PC-3 (cell line): Measurements from ENCODE around the gene KIT. TPM values are rescaled to one million over a fixed set of nuclear protein-coding genes. Genes with fewer than 3 reads are reported as not detected.

Experiments
- ATAC-seq: fragments of 200-7000 bp; cut with Tn5 transposase; 2 replicates; pipeline ENCODE4 v1.9.1; 2020; ENCODE audit warnings: mild to moderate bottlenecking, moderate library complexity
- BruUV-seq: library from RNA; stranded (reverse); fragments of 400-500 nt; replicated peaks from 2 replicates; lab custom pipeline; 2021; lab: Mats Ljungman, UMichigan
- CTCF ChIA-PET: fragments of 300-600 bp; sonication (Branson Sonifier 250); formaldehyde crosslinking; loops from one replicate; lab custom pipeline; 2022; ENCODE audit warnings: antibody characterized with exemption; lab: Charles Lee
- POLR2A ChIA-PET: fragments of 300-600 bp; sonication (Branson Sonifier 250); formaldehyde crosslinking; loops from one replicate; lab custom pipeline; 2022; ENCODE audit warnings: antibody characterized with exemption; ENCODE audit not compliant: unreplicated experiment; lab: Charles Lee
- DNase-seq: peaks from one replicate; pipeline ENCODE4 v3.0.0-alpha.2; 2015
- H2AFZ ChIP-seq: fragments of 300-600 bp; sonication (generic); 2 replicates; pipeline ENCODE4 v1.6.0; 2016; ENCODE audit warnings: antibody characterized with exemption, low read length
- H3F3A ChIP-seq: fragments of 300-600 bp; sonication (generic); one replicate; pipeline ENCODE4 v1.6.0; 2017; ENCODE audit warnings: antibody characterized with exemption, low read length, control low read depth, mild to moderate bottlenecking; ENCODE audit not compliant: unreplicated experiment
- H3K27ac ChIP-seq: fragments of 300-600 bp; sonication (generic); 2 replicates; pipeline ENCODE4 v1.5.1; 2016; ENCODE audit warnings: mild to moderate bottlenecking, low read length
- H3K27me3 ChIP-seq: fragments of 300-600 bp; sonication (generic); 2 replicates; pipeline ENCODE4 v1.6.1; 2016; ENCODE audit warnings: low read length, mixed read lengths
- H3K36me3 ChIP-seq: fragments of 300-600 bp; sonication (generic); 2 replicates; pipeline ENCODE4 v1.6.1; 2016; ENCODE audit warnings: low read depth, mixed run types, low read length, mixed read lengths
- H3K4me1 ChIP-seq: fragments of 300-600 bp; sonication (generic); 2 replicates; pipeline ENCODE4 v1.5.1; 2016; ENCODE audit warnings: low read length; ENCODE audit not compliant: insufficient read depth
- H3K4me2 ChIP-seq: fragments of 300-600 bp; sonication (generic); 2 replicates; pipeline ENCODE4 v1.6.0; 2016; ENCODE audit warnings: low read length
- H3K4me3 ChIP-seq: fragments of 300-600 bp; sonication (generic); 2 replicates; pipeline ENCODE4 v1.5.1; 2016; ENCODE audit warnings: mild to moderate bottlenecking, low read length, mixed read lengths
- H3K79me2 ChIP-seq: fragments of 300-600 bp; sonication (generic); 2 replicates; pipeline ENCODE4 v1.6.1; 2017; ENCODE audit warnings: low read length, mixed read lengths
- H3K9ac ChIP-seq: fragments of 300-600 bp; sonication (generic); 2 replicates; pipeline ENCODE4 v1.6.0; 2016; ENCODE audit warnings: mild to moderate bottlenecking, low read length
- H3K9me2 ChIP-seq: fragments of 300-600 bp; sonication (generic); replicated peaks from 2 replicates; pipeline ENCODE4 v1.6.1; 2016; ENCODE audit warnings: mixed run types, low read length, mixed read lengths
- H3K9me3 ChIP-seq: fragments of 300-600 bp; sonication (generic); 2 replicates; pipeline ENCODE4 v1.6.1; 2016; ENCODE audit warnings: low read length, mixed read lengths
- H4K20me1 ChIP-seq: fragments of 300-600 bp; sonication (generic); 2 replicates; pipeline ENCODE4 v1.6.1; 2016; ENCODE audit warnings: low read length, mixed read lengths
- EZH2 ChIP-seq: fragments of 300-600 bp; sonication (generic); IDR thresholded peaks from one replicate; pipeline ENCODE4 v1.6.1; 2017; ENCODE audit warnings: antibody characterized with exemption, mild to moderate bottlenecking, low read length; ENCODE audit not compliant: unreplicated experiment
- EZH2phosphoT487 ChIP-seq: fragments of 300-600 bp; sonication (generic); IDR thresholded peaks from 2 replicates; pipeline ENCODE4 v1.6.1; 2018; ENCODE audit warnings: mild to moderate bottlenecking, antibody characterized with exemption, low read length, borderline replicate concordance
- intact Hi-C: fragments of 100-400 bp; cut with micrococcal nuclease; formaldehyde crosslinking; loops from 2 replicates; pipeline ENCODE4 v1.9.0; 2023
- total RNA-seq: library from RNA; depleted of rRNA; stranded (reverse); fragments of >200 nt; gene quantifications from 2 replicates; pipeline ENCODE4 v1.2.3, GENCODE V29; 2014
- TF ChIP-seq, protein P1 (sequence below): fragments of 300-600 bp; sonication (generic); conservative IDR thresholded peaks from 2 replicates; pipeline ENCODE4 v1.5.1; 2017; ENCODE audit warnings: antibody characterized with exemption, low read depth, mild to moderate bottlenecking, low read length

Gene KIT
- total RNA-seq, 1 experiment from 2014 or later = not detected

GRCh38 chr4:54664400-54664799 is 6.6 kb downstream of the KIT start:
- Histone ChIP-seq H3K4me1 (peaks cover 11% of the 10 kb centered on the region), H3K36me3 (no peaks in the 10 kb centered on the region), H3K9ac (no peak overlapping the region), H3K4me3 (no peak overlapping the region), H3F3A (no peaks in the 10 kb centered on the region), H2AFZ (no peak overlapping the region), H3K27ac (no peak overlapping the region), H3K79me2 (no peaks in the 10 kb centered on the region), H4K20me1 (no peaks in the 10 kb centered on the region), H3K27me3 (peaks cover 61% of the 10 kb centered on the region), H3K4me2 (no peak overlapping the region), H3K9me3 (no peaks in the 10 kb centered on the region), H3K9me2 (no peaks in the 10 kb centered on the region)
- TF ChIP-seq EZH2phosphoT487 = no peak
- no peak for TF ChIP-seq EZH2
- TF ChIP-seq, protein P1, sequence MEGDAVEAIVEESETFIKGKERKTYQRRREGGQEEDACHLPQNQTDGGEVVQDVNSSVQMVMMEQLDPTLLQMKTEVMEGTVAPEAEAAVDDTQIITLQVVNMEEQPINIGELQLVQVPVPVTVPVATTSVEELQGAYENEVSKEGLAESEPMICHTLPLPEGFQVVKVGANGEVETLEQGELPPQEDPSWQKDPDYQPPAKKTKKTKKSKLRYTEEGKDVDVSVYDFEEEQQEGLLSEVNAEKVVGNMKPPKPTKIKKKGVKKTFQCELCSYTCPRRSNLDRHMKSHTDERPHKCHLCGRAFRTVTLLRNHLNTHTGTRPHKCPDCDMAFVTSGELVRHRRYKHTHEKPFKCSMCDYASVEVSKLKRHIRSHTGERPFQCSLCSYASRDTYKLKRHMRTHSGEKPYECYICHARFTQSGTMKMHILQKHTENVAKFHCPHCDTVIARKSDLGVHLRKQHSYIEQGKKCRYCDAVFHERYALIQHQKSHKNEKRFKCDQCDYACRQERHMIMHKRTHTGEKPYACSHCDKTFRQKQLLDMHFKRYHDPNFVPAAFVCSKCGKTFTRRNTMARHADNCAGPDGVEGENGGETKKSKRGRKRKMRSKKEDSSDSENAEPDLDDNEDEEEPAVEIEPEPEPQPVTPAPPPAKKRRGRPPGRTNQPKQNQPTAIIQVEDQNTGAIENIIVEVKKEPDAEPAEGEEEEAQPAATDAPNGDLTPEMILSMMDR = no peak
- DNase-seq (no peak), ATAC-seq (no peak)
- no TSS peak for BruUV-seq
- CTCF ChIA-PET = no interaction called here
- intact Hi-C loops = no loop called here
- POLR2A ChIA-PET = no interaction called here

- Histone ChIP-seq H3K4me3 (no peak overlapping the region), H3K27ac (no peak overlapping the region), H3K4me1 (no peaks in the 10 kb centered on the region), H3F3A (no peaks in the 10 kb centered on the region), H3K4me2 (no peak overlapping the region), H3K9ac (no peak overlapping the region), H3K36me3 (no peaks in the 10 kb centered on the region), H3K9me2 (no peaks in the 10 kb centered on the region), H2AFZ (no peak overlapping the region), H4K20me1 (no peaks in the 10 kb centered on the region), H3K9me3 (no peaks in the 10 kb centered on the region), H3K27me3 (peaks cover 86% of the 10 kb centered on the region), H3K79me2 (no peaks in the 10 kb centered on the region)
- DNase-seq (no peak), ATAC-seq (no peak)
- ChIA-PET CTCF (no interaction called here), POLR2A (no interaction called here)
- TF ChIP-seq EZH2phosphoT487 = no peak
- no peak for TF ChIP-seq EZH2
- TF ChIP-seq, protein P1 = no peak
- intact Hi-C loops = no loop called here
- BruUV-seq = no TSS peak
Observed at GRCh38 chr4:54668014-54668611, 10.4 kb downstream of the KIT start.

- CTCF ChIA-PET = no interaction called here
- Histone ChIP-seq H3K9me3 (no peaks in the 10 kb centered on the region), H3K4me2 (no peak overlapping the region), H3K9ac (no peak overlapping the region), H3K36me3 (no peaks in the 10 kb centered on the region), H3K4me1 (no peaks in the 10 kb centered on the region), H3K9me2 (no peaks in the 10 kb centered on the region), H3F3A (no peaks in the 10 kb centered on the region), H3K27ac (no peak overlapping the region), H3K79me2 (no peaks in the 10 kb centered on the region), H3K4me3 (no peak overlapping the region), H4K20me1 (no peaks in the 10 kb centered on the region), H2AFZ (no peak overlapping the region), H3K27me3 (peaks cover 93% of the 10 kb centered on the region)
- POLR2A ChIA-PET = no interaction called here
- no peak for ATAC-seq
- no peak for DNase-seq
- no TSS peak for BruUV-seq
- intact Hi-C loops = no loop called here
- TF ChIP-seq EZH2phosphoT487 (no peak), EZH2 (no peak)
- TF ChIP-seq, protein P1 = no peak; the same call in 1 of the 2 replicates
Observed at GRCh38 chr4:54669831-54670230, 12.1 kb downstream of the KIT start.
